GM19193 (cell line): ENCODE data around the gene LPAR1.

Experiments used
- POLR2A ChIP-seq: IDR thresholded peaks from 4 replicates; pipeline ENCODE4 v1.6.1; 2011; ENCODE audit not compliant: insufficient read depth, insufficient read length; ENCODE audit errors: extremely low read depth

Gene LPAR1

GRCh38 chr9:110986529-110986928 is 51.7 kb downstream of the LPAR1 start:
- no peak for TF ChIP-seq POLR2A

- TF ChIP-seq POLR2A: no peak
Measured at GRCh38 chr9:110984890-110985437, 53.3 kb downstream of the LPAR1 start.

DNA sequence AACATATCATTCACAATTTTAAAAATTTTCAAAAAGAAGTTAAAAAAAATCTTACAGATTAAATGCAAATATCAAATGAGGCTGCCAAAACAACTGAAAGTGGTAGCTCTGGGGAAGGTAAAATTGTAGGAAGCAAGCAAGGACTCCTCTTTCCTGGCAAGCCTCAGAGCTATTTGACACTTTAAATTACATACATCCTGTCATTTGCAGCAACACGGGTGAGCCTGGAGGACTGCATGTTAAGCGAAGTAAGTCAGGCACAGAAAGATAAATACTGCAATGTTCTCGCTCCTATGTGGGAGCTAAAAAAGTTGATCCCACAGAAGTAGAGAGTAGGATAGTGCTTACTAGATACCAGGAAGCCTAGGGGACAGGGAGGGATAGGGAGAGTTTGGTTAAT is 58.0 kb downstream of the LPAR1 start:
- no peak for TF ChIP-seq POLR2A

DNA sequence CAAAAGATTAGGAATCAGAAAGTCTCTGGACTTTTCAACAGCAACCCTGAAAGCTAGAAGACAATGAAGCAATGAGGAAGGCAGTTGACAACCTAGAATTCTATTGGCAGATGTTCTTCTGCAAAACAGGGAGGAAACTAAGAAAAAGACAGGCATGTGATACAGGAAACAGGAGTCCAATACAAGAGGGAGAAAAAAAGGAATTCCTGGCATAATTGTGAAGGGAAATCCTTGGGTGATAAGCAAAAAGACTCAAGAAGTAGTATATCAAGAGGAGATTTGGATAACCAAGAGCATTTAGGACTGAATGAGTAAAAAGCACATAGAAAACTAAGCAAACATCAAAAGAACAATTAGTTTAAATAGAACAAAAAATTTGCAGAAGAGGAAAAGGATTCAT is 58.6 kb downstream of the LPAR1 start:
- no peak for TF ChIP-seq POLR2A

GRCh38 chr9:110978516-110978915 is 59.8 kb downstream of the LPAR1 start:
- no peak for TF ChIP-seq POLR2A

- no peak for TF ChIP-seq POLR2A
Measured at GRCh38 chr9:110977259-110977709, 61.0 kb downstream of the LPAR1 start.

DNA sequence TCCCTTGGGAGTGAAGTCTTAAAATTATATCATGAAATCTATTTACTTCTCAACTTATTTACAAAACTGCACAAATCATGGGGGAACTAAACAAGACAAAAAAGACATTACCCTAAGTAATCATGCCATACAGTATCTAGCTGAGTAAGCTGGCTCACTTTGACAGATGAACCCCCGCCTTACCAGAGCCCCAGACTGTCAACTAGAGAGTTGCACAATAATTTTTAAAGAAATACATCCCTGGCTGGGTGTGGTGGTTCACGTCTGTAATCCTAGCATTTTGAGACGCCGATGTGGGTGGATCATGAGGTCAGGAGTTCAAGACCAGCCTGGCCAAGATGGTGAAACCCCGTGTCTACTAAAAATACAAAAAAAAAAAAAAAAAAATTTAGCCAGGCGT is 62.3 kb downstream of the LPAR1 start:
- TF ChIP-seq POLR2A: no peak

DNA sequence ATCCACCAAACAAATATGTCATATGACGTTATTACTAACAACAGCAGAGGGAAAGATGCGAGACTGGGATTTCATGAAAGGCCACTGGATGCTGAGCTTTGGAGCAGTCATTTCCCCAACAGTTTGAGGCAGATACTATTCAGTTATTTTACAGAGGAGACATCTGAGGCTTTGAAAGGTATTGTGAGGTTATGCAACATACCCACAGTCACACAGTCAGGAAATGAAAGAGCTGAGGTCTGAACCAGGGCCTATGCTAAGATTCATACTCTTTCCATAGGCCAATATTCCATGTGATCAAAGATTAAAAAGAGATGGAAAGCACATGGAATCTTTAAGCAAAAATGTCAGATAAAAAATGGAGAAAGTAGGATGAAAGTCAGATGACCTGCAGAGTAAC is 63.0 kb downstream of the LPAR1 start:
- TF ChIP-seq POLR2A: no peak

DNA sequence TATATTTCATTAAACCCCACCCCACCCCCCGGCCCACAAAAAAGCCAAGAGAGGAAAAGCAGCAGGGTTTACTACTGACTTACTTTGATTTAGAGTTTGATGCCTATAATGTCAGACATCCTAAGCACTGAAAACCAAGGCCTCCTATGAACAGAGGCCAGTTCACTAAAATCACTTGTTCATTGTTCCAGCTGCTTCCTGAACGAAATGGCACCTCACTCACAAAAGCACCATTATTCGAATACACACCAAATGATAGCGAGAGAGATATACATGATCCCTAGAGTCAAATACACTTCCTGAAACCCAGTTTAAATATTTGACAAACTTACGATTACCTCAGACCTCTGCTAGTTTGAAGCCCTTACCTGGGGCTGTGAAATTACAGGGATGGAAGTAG is 66.6 kb downstream of the LPAR1 start:
- TF ChIP-seq POLR2A: no peak

DNA sequence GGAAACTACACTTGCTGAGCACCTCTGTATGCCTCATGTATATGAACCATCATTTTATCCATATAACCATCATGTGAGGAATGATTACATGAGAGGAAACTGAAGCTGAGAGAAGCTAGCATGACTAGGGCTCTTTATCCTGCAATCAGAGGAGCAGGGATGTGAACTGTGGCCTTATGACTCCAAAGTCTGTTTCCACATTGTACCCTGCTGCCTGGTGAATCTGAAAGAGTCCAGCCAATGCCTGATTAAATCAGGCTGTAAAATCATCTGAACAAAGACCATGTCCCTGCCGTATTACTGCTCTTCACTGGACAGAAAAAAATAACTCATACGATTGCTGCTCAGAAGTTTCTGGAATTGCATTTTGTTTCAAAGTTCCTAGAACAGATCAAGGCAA is 67.0 kb downstream of the LPAR1 start:
- TF ChIP-seq POLR2A: no peak

GRCh38 chr9:110969971-110970386 is 68.3 kb downstream of the LPAR1 start:
- no peak for TF ChIP-seq POLR2A

GRCh38 chr9:110968096-110968495 is 70.2 kb downstream of the LPAR1 start:
- no peak for TF ChIP-seq POLR2A

DNA sequence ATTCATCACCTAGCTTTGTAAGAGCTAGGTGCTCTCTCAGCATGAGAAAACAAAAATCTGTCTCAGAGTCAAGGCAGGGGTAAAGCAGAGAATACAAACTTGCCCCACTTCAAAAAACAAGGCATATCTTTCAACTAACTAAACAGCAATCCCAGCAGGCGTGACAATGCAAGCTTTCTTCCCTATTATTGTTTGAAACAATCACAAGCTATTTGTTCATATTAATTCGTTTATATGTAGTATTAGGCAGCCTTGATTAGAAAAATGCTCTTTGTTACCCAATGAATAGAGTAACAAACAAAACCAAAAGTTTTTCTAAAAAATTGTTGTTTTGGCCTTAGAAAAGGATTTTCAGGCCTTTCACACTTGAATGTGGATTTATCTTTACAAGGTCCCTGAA is 71.1 kb downstream of the LPAR1 start:
- TF ChIP-seq POLR2A: no peak

DNA sequence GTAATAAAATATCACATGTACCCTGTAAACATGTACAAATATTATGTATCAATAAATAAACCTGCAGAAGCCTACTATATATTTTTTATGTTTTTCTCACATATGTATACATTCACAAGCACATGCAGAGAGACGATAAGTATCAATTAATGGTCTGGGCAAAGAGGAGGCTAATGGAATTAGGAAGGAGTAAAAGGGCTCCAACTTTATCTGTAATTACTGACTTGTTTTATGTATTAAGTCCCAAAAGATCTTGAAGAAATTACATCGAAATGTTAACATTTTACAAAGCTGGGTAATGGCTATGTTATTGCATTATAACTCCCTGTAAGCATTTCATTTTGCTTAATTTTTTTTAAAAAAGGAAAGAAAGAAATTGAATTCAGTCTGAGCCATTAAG is 78.0 kb downstream of the LPAR1 start:
- no peak for TF ChIP-seq POLR2A

DNA sequence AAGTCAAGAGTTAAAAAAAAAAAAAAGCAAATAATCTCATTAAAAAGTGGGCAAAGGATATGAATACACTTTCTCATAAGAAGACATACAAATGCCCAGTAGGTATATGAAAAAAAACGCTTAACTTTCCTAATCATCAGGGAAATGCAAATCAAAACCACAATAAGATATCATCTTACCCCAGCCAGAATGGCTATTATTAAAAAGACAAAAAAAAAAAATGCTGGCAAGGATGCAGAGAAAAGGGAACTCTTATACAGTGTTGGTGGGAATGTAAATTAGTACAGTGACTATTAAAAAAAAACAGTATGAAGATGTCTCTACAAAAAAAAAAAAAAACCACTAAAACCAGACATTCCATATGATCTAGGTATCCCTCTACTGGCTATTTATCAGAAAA is 79.4 kb downstream of the LPAR1 start:
- no peak for TF ChIP-seq POLR2A

DNA sequence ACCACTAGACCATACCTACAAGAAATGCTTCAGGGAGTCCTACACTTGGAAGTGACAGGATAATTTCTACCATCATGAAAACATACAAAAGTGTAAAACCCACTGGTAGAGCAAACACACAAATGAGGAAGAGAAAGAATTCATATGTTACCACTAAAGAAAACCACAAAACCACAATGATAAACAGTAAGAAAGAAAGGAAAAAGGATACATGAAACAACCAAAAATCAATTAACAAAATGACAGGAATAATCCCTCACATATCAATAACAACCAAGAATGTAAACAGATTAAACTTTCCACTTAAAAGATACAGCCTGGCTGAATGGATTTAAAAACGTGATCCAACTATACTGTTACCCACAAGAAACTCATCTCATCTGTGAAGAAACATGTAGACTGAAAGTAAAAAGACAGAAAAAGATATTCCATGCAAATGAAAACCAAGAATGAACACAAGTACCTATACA is 83.4 kb downstream of the LPAR1 start:
- TF ChIP-seq POLR2A: no peak

- no peak for TF ChIP-seq POLR2A
Measured at GRCh38 chr9:110952540-110952859, 85.8 kb downstream of the LPAR1 start.

DNA sequence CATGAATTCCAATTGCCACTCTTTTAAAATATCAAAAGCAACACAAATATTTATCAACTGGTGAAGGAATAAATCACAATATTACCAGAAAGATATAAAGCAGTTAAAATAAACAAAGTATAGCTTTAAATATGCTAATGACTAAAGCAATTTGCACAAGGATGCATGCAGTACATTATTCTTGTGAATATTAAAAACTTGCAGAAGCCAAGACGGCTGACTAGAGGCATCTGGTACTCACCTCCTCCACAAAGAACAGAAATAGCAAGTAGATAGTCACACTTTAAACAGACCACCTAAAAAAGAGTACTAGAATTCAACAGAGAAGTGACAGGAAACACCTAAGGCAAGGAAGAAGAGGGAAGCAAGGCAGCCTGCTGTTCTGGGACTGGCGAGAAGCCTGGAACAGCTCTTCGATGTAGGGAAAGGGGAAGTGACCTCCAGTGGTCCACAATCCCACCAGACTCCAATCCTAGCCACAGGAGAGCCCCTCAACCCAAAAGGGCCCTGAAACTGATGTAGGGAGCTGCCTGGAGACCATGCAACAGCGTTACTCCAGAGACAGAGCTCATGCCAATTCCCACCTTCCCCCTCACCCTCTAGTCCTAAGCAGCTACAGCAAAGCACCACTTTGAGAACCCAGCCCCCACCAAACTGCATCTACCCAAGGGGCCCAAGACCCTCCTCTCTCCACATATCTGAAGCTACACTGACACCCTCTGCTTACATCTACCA is 86.3 kb downstream of the LPAR1 start:
- TF ChIP-seq POLR2A: no peak
